ENCODE measurements around the gene FRAS1. TPM values are rescaled to one million over a fixed set of nuclear protein-coding genes. Genes with fewer than 3 reads are reported as not detected.

Gene FRAS1
- total RNA-seq, 4 donors from 2014 or later, result 3.1 to 11.4 (median 6.7) TPM

DNA sequence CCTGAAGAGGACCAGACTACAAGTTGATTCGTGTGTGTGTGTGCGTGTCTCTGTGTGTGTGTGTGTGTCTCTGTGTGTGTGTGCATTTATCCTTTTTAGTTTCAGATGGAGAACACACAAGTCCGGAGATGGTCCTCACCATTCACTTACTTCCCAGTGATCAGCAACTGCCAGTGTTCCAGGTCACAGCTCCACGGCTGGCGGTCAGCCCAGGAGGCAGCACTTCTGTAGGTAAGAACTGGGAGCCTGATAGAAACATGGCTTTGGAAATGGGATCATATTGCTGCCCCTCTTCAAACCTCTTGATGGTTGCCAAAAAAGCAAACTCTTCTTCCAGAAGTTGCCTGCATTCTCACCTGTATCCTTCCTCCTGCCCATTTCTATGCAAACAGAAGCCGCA is 371.9 kb downstream of the FRAS1 start:
- no peak overlapping the region for H3K27ac ChIP-seq
- no peaks in the 10 kb centered on the region for H3K27me3 ChIP-seq
- 92 to 93% methylated on average over 4 to 5 of the region's 6 CpGs for WGBS, 2 donors
- no peaks in the 10 kb centered on the region for H3K9me3 ChIP-seq
- TF ChIP-seq POLR2A (IDR thresholded peaks at IDR 0.05), result no peak
- TF ChIP-seq CTCF (IDR thresholded peaks at IDR 0.05), result no peak
- intact Hi-C loops (cut with DNase I), result no loop called here
- peaks cover 0 to 9% (median 0%) of the 10 kb centered on the region in 3 donors for H3K4me1 ChIP-seq
- DNase-seq, result no peak
- no peak overlapping the region for H3K4me3 ChIP-seq
- H3K36me3 ChIP-seq, result peaks cover 0 to 4% (median 0%) of the 10 kb centered on the region in 3 donors

GRCh38 chr4:78432896-78433295 is 375.8 kb downstream of the FRAS1 start:
- no peak for DNase-seq
- Histone ChIP-seq H3K27ac (no peak overlapping the region), H3K36me3 (peaks cover 0 to 4% (median 0%) of the 10 kb centered on the region in 3 donors), H3K9me3 (no peaks in the 10 kb centered on the region), H3K27me3 (no peaks in the 10 kb centered on the region), H3K4me1 (peaks cover 0 to 9% (median 0%) of the 10 kb centered on the region in 3 donors), H3K4me3 (no peak overlapping the region)
- intact Hi-C loops (cut with DNase I), result no loop called here
- TF ChIP-seq CTCF (IDR thresholded peaks at IDR 0.05), result no peak
- TF ChIP-seq POLR2A (IDR thresholded peaks at IDR 0.05), result no peak

- TF ChIP-seq POLR2A (IDR thresholded peaks at IDR 0.05), result no peak
- TF ChIP-seq CTCF (IDR thresholded peaks at IDR 0.05), result no peak
- no peaks in the 10 kb centered on the region for H3K27me3 ChIP-seq
- no peak overlapping the region for H3K27ac ChIP-seq
- H3K4me3 ChIP-seq, result no peak overlapping the region
- intact Hi-C loops (cut with DNase I), result no loop called here
- DNase-seq, result no peak
- no peaks in the 10 kb centered on the region for H3K36me3 ChIP-seq
- no peaks in the 10 kb centered on the region for H3K9me3 ChIP-seq
- 54 to 81% methylated on average over 2 of the region's 2 CpGs for WGBS, 2 donors
- H3K4me1 ChIP-seq, result peaks cover 0 to 7% (median 0%) of the 10 kb centered on the region in 3 donors
Measured at GRCh38 chr4:78437608-78438088, 380.5 kb downstream of the FRAS1 start.

DNA sequence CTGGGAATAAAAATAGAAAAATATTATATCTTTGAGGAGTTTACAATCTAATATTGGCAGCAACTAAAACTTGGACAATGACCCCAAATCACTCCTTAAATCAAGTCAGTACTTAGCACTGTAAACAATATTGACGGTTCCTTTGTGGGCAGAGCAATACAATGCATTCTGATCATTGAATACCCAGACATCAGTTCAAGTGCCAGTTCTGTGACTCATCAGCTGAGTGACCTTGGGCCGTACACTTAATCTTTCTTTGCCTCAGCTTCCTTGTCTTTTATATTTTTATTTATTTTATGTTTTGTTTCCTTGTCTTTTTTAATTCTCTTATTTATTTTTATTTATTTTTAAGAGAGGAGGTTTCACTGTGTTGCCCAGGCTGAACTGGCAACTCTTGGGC is 382.2 kb downstream of the FRAS1 start:
- Histone ChIP-seq H3K4me3 (no peak overlapping the region), H3K9me3 (no peaks in the 10 kb centered on the region), H3K27me3 (no peaks in the 10 kb centered on the region), H3K4me1 (no peaks in the 10 kb centered on the region), H3K36me3 (no peaks in the 10 kb centered on the region), H3K27ac (no peak overlapping the region)
- TF ChIP-seq CTCF (IDR thresholded peaks at IDR 0.05) (no peak), POLR2A (IDR thresholded peaks at IDR 0.05) (no peak)
- intact Hi-C loops (cut with DNase I), result no loop called here
- WGBS, 2 donors, result 33 to 56% methylated on average over 2 of the region's 2 CpGs
- DNase-seq, result no peak

- Histone ChIP-seq H3K4me3 (no peak overlapping the region), H3K27ac (no peak overlapping the region), H3K27me3 (no peaks in the 10 kb centered on the region), H3K36me3 (no peaks in the 10 kb centered on the region), H3K4me1 (no peaks in the 10 kb centered on the region), H3K9me3 (no peaks in the 10 kb centered on the region)
- WGBS, 2 donors, result 100% methylated on average over 2 of the region's 2 CpGs; no CpG with 5 or more reads in 1 of the 2 donors
- intact Hi-C loops (cut with DNase I), result no loop called here
- TF ChIP-seq CTCF (IDR thresholded peaks at IDR 0.05), result no peak
- no peak for TF ChIP-seq POLR2A (IDR thresholded peaks at IDR 0.05)
- no peak for DNase-seq
Measured at GRCh38 chr4:78441756-78442155, 384.6 kb downstream of the FRAS1 start.
